GM12878 (cell line): Measurements from ENCODE around the gene SMIM14.

Experiments used
- BCL3 ChIP-seq: IDR thresholded peaks from 2 replicates; pipeline ENCODE4 v1.6.1; 2011; ENCODE audit warnings: borderline replicate concordance, low read depth, mild to moderate bottlenecking, moderate library complexity, low read length; ENCODE audit not compliant: insufficient read depth, poor library complexity, severe bottlenecking
- CBX5 ChIP-seq: sonication (generic); IDR thresholded peaks from 2 replicates; pipeline ENCODE4 v1.6.1; 2016; ENCODE audit warnings: low read depth, moderate library complexity, mild to moderate bottlenecking, inconsistent platforms
- EZH2 ChIP-seq: IDR thresholded peaks from 2 replicates; pipeline ENCODE4 v1.6.1; 2012; ENCODE audit warnings: low read depth, mild to moderate bottlenecking, control low read depth, inconsistent platforms, low read length, borderline replicate concordance; ENCODE audit not compliant: control insufficient read depth
- MEF2A ChIP-seq: IDR thresholded peaks from 2 replicates; pipeline ENCODE4 v1.6.1; 2011; ENCODE audit warnings: low read depth, mild to moderate bottlenecking, low read length, moderate library complexity; ENCODE audit not compliant: insufficient read depth
- USF1 ChIP-seq: IDR thresholded peaks from 2 replicates; pipeline ENCODE4 v1.6.1; 2011; ENCODE audit warnings: borderline replicate concordance, low read depth, mild to moderate bottlenecking, moderate library complexity, mixed read lengths, low read length; ENCODE audit not compliant: insufficient read depth; ENCODE audit errors: extremely low read length
- ZNF592 ChIP-seq: fragments of 450-650 bp; IDR thresholded peaks from 2 replicates; pipeline ENCODE4 v1.6.1; 2017; ENCODE audit warnings: mild to moderate bottlenecking, moderate library complexity

GRCh38 chr4:39638354-39639239, at the start of gene SMIM14:
- TF ChIP-seq MEF2A (peak; percentile 65), ZNF592 (no peak), BCL3 (no peak), CBX5 (no peak; the same call in 1 of the 2 replicates), EZH2 (no peak), USF1 (no peak)
